Measurements from ENCODE around the gene OLFML2B.

Gene OLFML2B

DNA sequence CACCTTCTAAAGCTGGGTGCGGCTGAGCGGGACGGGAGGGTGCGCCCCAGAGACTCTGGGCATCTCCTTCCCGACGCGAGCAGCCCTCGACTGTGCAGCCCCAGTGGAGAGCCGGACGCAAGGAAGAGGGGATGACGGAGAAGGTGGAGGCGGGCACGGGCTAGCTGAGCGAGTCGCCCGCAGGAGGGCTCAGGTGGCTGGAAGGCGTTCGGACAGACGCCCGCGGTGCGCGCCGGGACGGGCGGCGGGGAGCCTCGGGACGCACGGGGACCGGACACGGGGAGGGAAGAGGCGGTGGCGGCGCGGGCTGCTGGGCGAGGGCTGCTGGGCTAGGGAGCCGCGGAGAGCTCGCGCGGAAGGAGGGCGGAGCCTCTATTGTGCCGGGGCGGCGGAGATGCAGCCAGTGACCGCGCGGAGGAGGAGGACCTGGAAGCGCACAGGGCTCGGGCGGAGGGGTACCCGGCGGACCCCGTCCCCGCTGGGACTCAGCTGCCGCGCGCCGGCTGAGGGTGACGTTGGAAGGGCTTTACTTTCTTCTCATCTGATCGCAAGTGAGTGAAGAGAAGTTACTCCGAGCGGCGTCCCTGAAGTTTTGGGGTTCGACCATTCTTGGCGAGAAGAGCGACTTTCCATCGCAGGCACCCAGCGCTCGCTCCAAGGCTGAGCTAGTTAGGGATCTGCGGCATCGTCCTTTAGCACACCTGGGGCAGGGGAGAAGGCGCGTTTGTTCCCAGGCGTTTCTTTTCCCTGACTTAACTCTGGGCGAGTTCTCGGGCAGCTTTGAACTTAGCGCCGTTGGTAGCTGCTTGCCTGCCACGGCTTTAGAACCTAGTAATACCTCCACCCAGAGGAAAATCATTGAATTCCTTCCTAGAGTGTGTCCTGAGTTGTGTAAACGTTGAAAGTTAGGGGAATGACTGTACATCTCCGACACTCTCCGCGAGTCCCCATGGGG is at the start of gene OLFML2B:
OLFML2B (minus strand) TSS at position 323 of the 955 bp plus-strand sequence. CDS start 439 bp downstream, outside the sequence.
- POLR2A ChIA-PET = no interaction called here
- CTCF ChIA-PET = interaction anchor here (1.1 to 2.2 kb wide), 5 partner anchors 11 to 232 kb away, joined by 3 to 12 read pairs (median 5); no protein-coding TSS in a partner anchor
- TF ChIP-seq, protein P1, sequence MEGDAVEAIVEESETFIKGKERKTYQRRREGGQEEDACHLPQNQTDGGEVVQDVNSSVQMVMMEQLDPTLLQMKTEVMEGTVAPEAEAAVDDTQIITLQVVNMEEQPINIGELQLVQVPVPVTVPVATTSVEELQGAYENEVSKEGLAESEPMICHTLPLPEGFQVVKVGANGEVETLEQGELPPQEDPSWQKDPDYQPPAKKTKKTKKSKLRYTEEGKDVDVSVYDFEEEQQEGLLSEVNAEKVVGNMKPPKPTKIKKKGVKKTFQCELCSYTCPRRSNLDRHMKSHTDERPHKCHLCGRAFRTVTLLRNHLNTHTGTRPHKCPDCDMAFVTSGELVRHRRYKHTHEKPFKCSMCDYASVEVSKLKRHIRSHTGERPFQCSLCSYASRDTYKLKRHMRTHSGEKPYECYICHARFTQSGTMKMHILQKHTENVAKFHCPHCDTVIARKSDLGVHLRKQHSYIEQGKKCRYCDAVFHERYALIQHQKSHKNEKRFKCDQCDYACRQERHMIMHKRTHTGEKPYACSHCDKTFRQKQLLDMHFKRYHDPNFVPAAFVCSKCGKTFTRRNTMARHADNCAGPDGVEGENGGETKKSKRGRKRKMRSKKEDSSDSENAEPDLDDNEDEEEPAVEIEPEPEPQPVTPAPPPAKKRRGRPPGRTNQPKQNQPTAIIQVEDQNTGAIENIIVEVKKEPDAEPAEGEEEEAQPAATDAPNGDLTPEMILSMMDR (IDR thresholded peaks at IDR 0.05; ENCODE audit: control extremely low read depth, extremely low read depth, low read depth, missing control alignments) = no peak
- peak; percentile 58 for DNase-seq (ENCODE audit: extremely low spot score)

DNA sequence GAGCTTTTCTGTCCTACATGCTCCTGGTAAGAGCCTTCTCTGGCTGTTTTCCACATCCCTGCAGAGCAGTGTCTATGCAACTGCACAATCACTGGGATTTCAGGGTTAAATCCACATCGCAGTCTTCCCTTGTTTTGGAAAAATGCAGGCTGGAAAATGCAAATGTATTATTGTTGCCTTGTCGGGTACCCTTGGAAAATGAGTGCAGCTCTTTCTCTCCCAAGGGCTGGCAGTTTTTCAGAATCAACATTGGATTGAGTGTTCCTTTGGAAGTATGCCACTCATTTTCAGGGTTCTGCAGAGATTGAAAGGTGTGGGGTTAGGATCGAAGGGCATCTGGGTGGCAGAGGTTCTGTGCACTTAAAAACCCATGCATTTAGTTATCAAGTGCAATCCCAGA is 49.1 kb upstream of the OLFML2B start:
- TF ChIP-seq, protein P1 (IDR thresholded peaks at IDR 0.05; ENCODE audit: control extremely low read depth, extremely low read depth, low read depth, missing control alignments) = no peak
- DNase-seq (ENCODE audit: extremely low spot score) = no peak
- ChIA-PET POLR2A (no interaction called here), CTCF (no interaction called here)

DNA sequence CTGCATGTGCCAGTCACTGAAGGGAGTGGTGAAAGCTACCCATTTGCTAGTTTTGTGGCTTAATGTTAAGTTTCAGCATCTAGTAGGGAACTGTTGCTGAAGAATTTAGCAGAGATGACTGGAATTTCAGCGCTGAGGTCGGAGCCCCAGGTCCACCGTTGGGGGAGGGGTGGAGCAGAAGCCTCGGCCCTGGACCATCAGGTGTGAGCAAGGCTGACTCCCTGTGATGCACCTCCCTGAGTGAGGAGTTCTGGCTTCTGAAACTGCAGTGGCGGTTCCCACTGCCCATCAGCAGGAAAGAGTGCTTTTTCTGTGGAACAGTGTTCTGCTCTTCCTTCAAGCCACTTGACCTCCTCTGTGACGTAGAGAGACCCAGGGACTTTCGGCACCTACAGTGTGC is 47.2 kb upstream of the OLFML2B start:
- CTCF ChIA-PET = interaction anchor here (2.8 kb wide), 1 partner anchor 15 kb away, joined by 13 read pairs; no protein-coding TSS in a partner anchor

DNA sequence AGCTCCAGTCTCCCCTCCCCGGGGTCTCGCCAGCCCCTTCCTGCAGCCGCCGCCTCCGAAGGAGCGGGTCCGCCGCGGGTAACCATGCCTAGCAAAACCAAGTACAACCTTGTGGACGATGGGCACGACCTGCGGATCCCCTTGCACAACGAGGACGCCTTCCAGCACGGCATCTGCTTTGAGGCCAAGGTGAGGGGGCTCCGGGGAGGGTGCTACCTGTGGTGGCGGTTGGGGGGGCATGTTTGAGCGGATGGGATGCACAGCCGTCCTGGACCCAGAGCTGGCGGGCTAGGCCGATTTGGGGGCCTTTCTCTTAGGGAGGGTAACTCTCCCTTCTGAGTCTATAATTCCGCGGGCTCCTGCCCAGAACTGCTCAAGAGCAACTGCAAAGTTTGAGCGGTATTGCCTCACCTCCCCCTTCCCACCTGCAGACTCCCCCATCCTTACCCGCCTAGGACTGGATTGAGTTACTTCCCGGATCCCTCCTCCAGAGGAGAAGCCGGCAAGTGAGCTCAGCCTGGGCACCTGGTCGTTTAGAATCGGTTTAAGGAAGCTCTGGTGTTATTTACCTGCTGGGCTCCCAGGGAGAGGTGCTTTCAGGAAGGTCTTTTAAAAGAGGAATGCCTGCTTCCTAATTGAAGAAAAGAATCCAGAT is 46.6 kb upstream of the OLFML2B start:
- POLR2A ChIA-PET = no interaction called here
- DNase-seq (ENCODE audit: extremely low spot score) = peak; percentile 19
- CTCF ChIA-PET = interaction anchor here (1.2 to 2.8 kb wide), 2 partner anchors 14 to 543 kb away, joined by 3 to 13 read pairs; no protein-coding TSS in a partner anchor
- TF ChIP-seq, protein P1 (IDR thresholded peaks at IDR 0.05; ENCODE audit: control extremely low read depth, extremely low read depth, low read depth, missing control alignments) = no peak

More for the DNA sequence above, 47.2 kb upstream of the OLFML2B start:
- TF ChIP-seq, protein P1 (IDR thresholded peaks at IDR 0.05; ENCODE audit: control extremely low read depth, extremely low read depth, low read depth, missing control alignments) = no peak
- DNase-seq (ENCODE audit: extremely low spot score) = no peak
- POLR2A ChIA-PET = no interaction called here

DNA sequence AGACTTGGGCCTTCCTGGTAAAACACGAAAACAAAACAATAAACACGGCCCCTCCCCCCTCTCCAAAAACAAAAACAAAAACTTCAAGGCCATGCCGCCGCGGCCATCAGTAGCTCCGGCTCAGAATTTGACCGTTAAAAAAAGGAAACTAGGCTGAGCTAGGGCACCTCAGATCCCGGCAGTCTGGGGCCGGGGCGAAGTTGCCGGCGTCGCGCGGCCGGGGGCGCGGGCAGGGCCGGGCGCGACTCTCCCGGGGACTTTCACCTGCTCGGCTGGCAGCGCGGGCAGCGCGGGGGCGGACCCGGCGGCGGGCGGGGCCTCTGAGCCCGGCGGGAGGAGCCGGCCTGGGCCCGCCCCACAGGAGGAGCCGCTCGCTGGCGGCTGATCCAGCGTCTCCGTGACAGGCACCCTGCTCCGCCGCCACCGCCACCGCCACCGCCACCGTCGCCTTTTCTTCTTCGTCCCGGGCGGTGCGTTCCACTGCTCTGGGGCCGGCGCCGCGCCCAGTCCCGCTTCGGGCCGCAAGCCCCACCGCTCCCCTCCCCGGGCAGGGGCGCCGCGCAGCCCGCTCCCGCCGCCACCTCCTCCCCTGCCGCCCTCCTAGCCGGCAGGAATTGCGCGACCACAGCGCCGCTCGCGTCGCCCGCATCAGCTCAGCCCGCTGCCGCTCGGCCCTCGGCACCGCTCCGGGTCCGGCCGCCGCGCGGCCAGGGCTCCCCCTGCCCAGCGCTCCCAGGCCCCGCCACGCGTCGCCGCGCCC is 45.8 kb upstream of the OLFML2B start, which contains the start of gene NOS1AP:
NOS1AP (plus strand) TSS at position 358 of the 760 bp plus-strand sequence. CDS start 487 bp downstream, outside the sequence.
- TF ChIP-seq, protein P1 (IDR thresholded peaks at IDR 0.05; ENCODE audit: control extremely low read depth, extremely low read depth, low read depth, missing control alignments) = no peak
- CTCF ChIA-PET = interaction anchor here (0.9 to 2.8 kb wide), 5 partner anchors 13 to 544 kb away, joined by 3 to 13 read pairs (median 3); no protein-coding TSS in a partner anchor
- POLR2A ChIA-PET = no interaction called here
- DNase-seq (ENCODE audit: extremely low spot score) = peak; percentile 92
